Uterus (tissue), 2 donors: Measurements from ENCODE around the gene RASD2.

Experiments
- POLR2A ChIP-seq, 2 donors: fragments of 450-650 bp; IDR thresholded peaks; one replicate each; pipeline ENCODE4 v1.6.1; 2016; ENCODE audit warnings: antibody characterized with exemption in 2 of 2, mild to moderate bottlenecking in 1 of 2, moderate library complexity in 1 of 2
- TF ChIP-seq, protein P1 (sequence below), 4 experiments: fragments of 200-600 bp in 2 of 4; fragments of 450-650 bp in 2 of 4; sonication (generic) in 2 of 4; IDR thresholded peaks; one replicate each; pipeline ENCODE4 v1.5.1; 2016 to 2019; ENCODE audit warnings: antibody characterized with exemption in 4 of 4, mild to moderate bottlenecking in 2 of 4, moderate library complexity in 1 of 4

DNA sequence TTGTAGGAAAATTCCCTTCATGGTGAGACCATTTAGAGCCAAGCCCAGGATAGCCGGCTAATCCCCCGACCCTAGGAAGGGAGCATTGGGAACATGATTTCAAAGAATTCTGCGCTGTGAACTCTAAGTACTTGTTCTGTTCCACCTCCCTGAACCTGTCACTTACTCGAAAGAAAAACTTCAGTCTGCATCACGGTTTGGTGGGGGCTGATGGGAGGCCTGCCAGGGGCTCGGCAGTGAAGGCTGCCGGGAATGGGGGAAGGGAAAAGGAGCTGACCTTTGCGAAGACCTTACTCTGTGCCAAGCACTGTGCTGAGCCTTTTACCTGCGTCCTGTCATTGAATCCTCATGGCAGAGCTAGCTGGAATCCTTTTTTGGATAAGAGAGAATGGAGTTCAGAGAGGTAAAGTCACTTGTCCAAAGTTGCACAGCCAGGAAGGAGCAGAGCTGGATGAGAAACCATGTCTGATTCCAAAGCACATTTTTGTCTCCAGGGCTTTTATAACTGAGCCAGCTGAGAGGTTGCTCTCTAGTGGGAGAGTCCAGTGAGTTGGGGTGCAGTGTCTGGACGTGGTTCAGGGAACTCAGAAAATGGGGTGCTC is 15.4 kb downstream of the RASD2 start:
- TF ChIP-seq, protein P1, sequence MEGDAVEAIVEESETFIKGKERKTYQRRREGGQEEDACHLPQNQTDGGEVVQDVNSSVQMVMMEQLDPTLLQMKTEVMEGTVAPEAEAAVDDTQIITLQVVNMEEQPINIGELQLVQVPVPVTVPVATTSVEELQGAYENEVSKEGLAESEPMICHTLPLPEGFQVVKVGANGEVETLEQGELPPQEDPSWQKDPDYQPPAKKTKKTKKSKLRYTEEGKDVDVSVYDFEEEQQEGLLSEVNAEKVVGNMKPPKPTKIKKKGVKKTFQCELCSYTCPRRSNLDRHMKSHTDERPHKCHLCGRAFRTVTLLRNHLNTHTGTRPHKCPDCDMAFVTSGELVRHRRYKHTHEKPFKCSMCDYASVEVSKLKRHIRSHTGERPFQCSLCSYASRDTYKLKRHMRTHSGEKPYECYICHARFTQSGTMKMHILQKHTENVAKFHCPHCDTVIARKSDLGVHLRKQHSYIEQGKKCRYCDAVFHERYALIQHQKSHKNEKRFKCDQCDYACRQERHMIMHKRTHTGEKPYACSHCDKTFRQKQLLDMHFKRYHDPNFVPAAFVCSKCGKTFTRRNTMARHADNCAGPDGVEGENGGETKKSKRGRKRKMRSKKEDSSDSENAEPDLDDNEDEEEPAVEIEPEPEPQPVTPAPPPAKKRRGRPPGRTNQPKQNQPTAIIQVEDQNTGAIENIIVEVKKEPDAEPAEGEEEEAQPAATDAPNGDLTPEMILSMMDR (IDR thresholded peaks at IDR 0.05), result no peak
- TF ChIP-seq POLR2A (IDR thresholded peaks at IDR 0.05), result no peak
